GM12873 (cell line): ENCODE results near the gene TATDN3.

Source experiments
- TF ChIP-seq, protein P1 (sequence below): IDR thresholded peaks from 2 replicates; pipeline ENCODE4 v1.5.1; 2012; ENCODE audit warnings: low read depth, mild to moderate bottlenecking, moderate library complexity, low read length, control low read depth; ENCODE audit not compliant: insufficient read depth; ENCODE audit errors: missing control alignments

TATDN3 gene

GRCh38 chr1:212752934-212753497, 38.7 kb upstream of the TATDN3 start:
- TF ChIP-seq, protein P1, sequence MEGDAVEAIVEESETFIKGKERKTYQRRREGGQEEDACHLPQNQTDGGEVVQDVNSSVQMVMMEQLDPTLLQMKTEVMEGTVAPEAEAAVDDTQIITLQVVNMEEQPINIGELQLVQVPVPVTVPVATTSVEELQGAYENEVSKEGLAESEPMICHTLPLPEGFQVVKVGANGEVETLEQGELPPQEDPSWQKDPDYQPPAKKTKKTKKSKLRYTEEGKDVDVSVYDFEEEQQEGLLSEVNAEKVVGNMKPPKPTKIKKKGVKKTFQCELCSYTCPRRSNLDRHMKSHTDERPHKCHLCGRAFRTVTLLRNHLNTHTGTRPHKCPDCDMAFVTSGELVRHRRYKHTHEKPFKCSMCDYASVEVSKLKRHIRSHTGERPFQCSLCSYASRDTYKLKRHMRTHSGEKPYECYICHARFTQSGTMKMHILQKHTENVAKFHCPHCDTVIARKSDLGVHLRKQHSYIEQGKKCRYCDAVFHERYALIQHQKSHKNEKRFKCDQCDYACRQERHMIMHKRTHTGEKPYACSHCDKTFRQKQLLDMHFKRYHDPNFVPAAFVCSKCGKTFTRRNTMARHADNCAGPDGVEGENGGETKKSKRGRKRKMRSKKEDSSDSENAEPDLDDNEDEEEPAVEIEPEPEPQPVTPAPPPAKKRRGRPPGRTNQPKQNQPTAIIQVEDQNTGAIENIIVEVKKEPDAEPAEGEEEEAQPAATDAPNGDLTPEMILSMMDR: no peak

- TF ChIP-seq, protein P1: no peak
These were observed 37.9 kb upstream of the TATDN3 start for GRCh38 chr1:212753749-212754148.

DNA sequence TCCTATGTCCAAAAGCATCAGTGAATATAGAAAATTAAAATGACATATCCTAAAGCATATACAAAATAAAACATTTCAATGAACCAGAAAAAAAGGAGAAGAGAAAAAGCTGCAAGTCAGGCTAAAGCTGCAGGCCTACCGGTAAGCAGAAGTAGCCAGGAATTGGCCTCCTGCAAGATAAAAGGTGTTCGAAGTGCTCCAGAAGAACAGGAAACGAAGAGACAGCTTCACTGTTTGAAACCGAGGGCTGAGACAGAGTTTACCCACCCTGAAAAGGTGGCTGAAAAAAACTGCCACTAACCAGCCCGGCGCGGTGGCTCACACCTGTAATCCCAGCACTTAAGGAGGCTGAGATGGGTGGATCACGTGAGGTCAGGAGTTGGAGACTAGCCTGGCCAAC, 37.5 kb upstream of the TATDN3 start:
- TF ChIP-seq, protein P1: no peak

DNA sequence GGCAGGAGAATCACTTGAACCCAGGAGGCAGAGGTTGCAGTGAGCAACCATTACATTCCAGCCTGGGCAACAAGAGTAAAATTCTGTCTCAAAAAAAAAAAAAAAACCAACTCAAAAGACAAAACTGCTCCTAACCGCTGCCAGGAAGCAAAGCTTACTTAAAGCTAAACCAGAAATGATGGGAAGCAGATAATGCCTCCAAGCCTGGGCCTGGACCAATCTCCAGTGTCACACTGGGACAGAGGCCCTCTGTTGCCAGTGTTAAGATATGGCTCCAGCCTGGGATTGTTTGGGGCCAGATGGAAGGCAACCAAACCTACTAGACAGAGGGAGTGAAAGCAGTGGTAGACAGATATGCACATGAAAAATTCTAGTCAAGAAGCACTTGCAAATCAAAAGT, 37.0 kb upstream of the TATDN3 start:
- TF ChIP-seq, protein P1: no peak

- TF ChIP-seq, protein P1: no peak
These were observed 32.0 kb upstream of the TATDN3 start for GRCh38 chr1:212759683-212760082.

DNA sequence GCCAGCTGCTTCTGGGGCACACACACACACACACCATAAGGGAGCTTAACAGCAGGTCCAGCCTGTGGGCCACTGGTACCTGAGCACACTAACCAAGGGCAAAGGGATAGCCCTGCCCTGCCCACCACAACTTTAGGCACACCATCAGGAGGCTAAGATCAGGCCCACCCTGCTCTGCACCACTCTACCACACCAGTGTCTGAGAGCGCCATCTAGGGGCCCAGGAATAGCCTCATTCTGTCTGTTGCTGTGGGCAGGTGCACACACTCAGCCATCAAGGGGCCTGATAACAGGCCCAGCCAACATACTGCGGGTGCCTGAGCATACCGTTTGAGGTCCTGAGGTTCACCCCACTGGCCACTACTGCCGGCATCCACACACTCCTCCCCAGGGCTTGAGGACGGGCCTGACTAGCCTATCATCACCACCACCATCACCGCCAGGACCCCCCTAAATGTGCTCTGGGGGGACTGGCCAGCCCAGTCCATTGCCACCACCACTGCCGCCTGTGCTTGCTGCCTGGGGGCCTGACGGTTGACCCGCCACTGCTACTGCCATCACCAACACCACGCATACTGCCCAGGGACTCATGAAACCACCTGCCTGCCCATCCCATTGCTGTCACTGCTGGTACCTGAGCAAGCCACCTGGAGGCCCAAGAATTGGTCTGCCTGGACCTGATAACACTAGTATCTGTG, 31.4 kb upstream of the TATDN3 start:
- TF ChIP-seq, protein P1: peak; percentile 82

DNA sequence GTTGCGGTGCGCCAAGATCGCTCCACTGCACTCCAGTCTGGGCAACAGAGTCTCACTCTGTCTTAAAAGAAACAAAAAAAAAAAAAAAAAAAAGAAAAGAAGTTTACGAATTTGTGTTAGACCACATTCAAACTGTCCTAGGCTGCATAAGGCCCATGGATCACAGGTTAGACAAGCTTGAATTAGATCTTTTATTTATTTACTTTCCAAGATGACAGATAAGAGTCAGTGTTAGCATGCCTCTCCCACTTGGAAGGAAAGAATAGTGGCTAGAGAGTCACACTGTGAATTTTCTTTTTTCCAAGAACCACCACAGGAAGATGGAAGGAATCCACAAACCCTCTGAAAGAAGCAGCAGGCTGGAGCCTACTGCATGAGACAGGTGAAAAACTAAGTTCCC, 29.5 kb upstream of the TATDN3 start:
- TF ChIP-seq, protein P1: no peak
